ENCODE data around the gene SHPK. TPM values are rescaled to one million over a fixed set of nuclear protein-coding genes. Genes with fewer than 3 reads are reported as not detected.
A peak's percentile ranks its signal among the peaks of the same experiment; 100 is the strongest.

Gene SHPK
- total and polyA plus RNA-seq, 2 of the 4 experiments (the other 2 are of a cell fraction) = 11.1 to 14.3 TPM

GRCh38 chr17:3559270-3559645, 76.8 kb downstream of the SHPK start:
- Histone ChIP-seq H3K27ac (ENCODE audit: insufficient read depth, low read length) (no peak overlapping the region), H3K4me3 (ENCODE audit: insufficient read depth, low read depth, low read length) (no peak overlapping the region), H2BK20ac (ENCODE audit: low read depth, low read length) (no peak overlapping the region), H3K4me2 (ENCODE audit: low read depth, low read length) (no peak overlapping the region), H4K5ac (ENCODE audit: low read depth, low read length) (no peak overlapping the region), H3K56ac (ENCODE audit: extremely low read depth, insufficient read depth, low read length) (no peak overlapping the region), H3K79me1 (ENCODE audit: low read depth in 1 of 2, low read length in 2 of 2) (no peaks in the 10 kb centered on the region), H3K14ac (replicated peaks; ENCODE audit: low read depth, low read length) (no peak overlapping the region), H3K36me3 (ENCODE audit: control insufficient read depth, insufficient read depth, low read length) (no peaks in the 10 kb centered on the region), H3K4me1 (ENCODE audit: control insufficient read depth, insufficient read depth, low read length) (peaks cover 7% of the 10 kb centered on the region), H2AK9ac (replicated peaks; ENCODE audit: low read depth, low read length, poor library complexity) (peak overlapping the region; percentile 52), H3K4ac (ENCODE audit: low read depth, low read length) (0 out of 2 replicates have a peak overlapping the region, but pooled peaks have one; percentile 7), H3K9me3 (ENCODE audit: control insufficient read depth, insufficient read depth, low read length) (no peaks in the 10 kb centered on the region), H4K20me1 (ENCODE audit: insufficient read depth, low read length) (no peaks in the 10 kb centered on the region), H2AFZ (replicated peaks; ENCODE audit: low read length, poor library complexity) (peak overlapping the region; percentile 93), H4K8ac (ENCODE audit: low read depth in 2 of 2, low read length in 2 of 2) (peak overlapping the region; percentile 33 to 68; a peak in 2 of 4 replicates), H4K91ac (ENCODE audit: insufficient read depth, low read depth, low read length) (no peak overlapping the region; the same call in 1 of the 2 replicates), H3K23ac (ENCODE audit: low read depth, low read length) (no peak overlapping the region), H2BK5ac (ENCODE audit: low read depth, low read length, poor library complexity, severe bottlenecking) (no peak overlapping the region), H3K9ac (ENCODE audit: low read depth, low read length) (no peak overlapping the region), H2BK15ac (ENCODE audit: low read depth, low read length) (no peak overlapping the region), H3K9me1 (ENCODE audit: insufficient read depth, low read length) (peaks cover 5% of the 10 kb centered on the region; the same call in 1 of the 2 replicates), H3K18ac (ENCODE audit: low read depth, low read length) (no peak overlapping the region), H2AK5ac (ENCODE audit: low read depth, low read length) (no peak overlapping the region), H2BK120ac (ENCODE audit: low read depth, low read length) (no peak overlapping the region), H3K27me3 (ENCODE audit: control insufficient read depth, insufficient read depth, low read length) (no peaks in the 10 kb centered on the region; the same call in 1 of the 2 replicates)
- dilution Hi-C loops (cut with HindIII; ENCODE audit: low sequenced_read_pairs, unreplicated experiment) (no loop called here), intact Hi-C loops (cut with micrococcal nuclease) (no loop called here), in situ Hi-C loops (cut with MboI; ENCODE audit: low sequenced_read_pairs) (no loop called here)
- ATAC-seq (ENCODE audit: low read depth) (no peak), DNase-seq (no peak)
- TF ChIP-seq NFE2L2 (IDR thresholded peaks at IDR 0.05; ENCODE audit: low read depth, low read length) = no peak
- TF ChIP-seq RFX5 (IDR thresholded peaks at IDR 0.05; ENCODE audit: low read depth, low read length) = no peak
- no peak for TF ChIP-seq CEBPB (IDR thresholded peaks at IDR 0.05; ENCODE audit: low read depth, low read length)
- TF ChIP-seq USF2 (IDR thresholded peaks at IDR 0.05; ENCODE audit: low read depth, low read length) = no peak
- no peak for TF ChIP-seq BHLHE40 (IDR thresholded peaks at IDR 0.05; ENCODE audit: low read depth, low read length)
- TF ChIP-seq CHD1 (IDR thresholded peaks at IDR 0.05; ENCODE audit: low read depth, low read length) = no peak
- TF ChIP-seq RCOR1 (IDR thresholded peaks at IDR 0.05; ENCODE audit: insufficient replicate concordance, low read length) = no peak
- TF ChIP-seq SMC3 (IDR thresholded peaks at IDR 0.05; ENCODE audit: low read depth, low read length) = no peak
- TF ChIP-seq MAFK (IDR thresholded peaks at IDR 0.05; ENCODE audit: low read depth, low read length) = no peak
- WGBS, 2 experiments (ENCODE audit: extremely low coverage in 2 of 2, insufficient read length in 1 of 2) = 86% methylated on average over 5 of the region's 9 CpGs; no CpG with 5 or more reads in 1 of the 2 experiments
- CTCF ChIA-PET = no interaction called here
- BruUV-seq (replicated peaks) = no TSS peak
- POLR2A ChIA-PET (ENCODE audit: unreplicated experiment) = no interaction called here
